KOPT-K1 (cell line): ENCODE results near the gene DCAF15.
"Not testable (repeated sequence)": the region's sequence is repeated elsewhere in the genome, so short reads cannot be mapped to it uniquely, and the experiment has no call there.

Experiments used
- H3K27ac ChIP-seq: fragments of 200-600 bp; sonication (generic); 2 replicates; pipeline ENCODE4 v1.5.1; 2016; ENCODE audit warnings: antibody characterized with exemption, mild to moderate bottlenecking, low read depth, low read length; ENCODE audit not compliant: poor library complexity, severe bottlenecking
- H3K36me3 ChIP-seq: fragments of 200-600 bp; sonication (generic); 2 replicates; pipeline ENCODE4 v1.5.1; 2017; ENCODE audit warnings: antibody characterized with exemption, mild to moderate bottlenecking, low read length, moderate library complexity; ENCODE audit not compliant: insufficient read depth
- H3K9me3 ChIP-seq: fragments of 200-600 bp; sonication (generic); 2 replicates; pipeline ENCODE4 v1.5.1; 2017; ENCODE audit warnings: antibody characterized with exemption, low read length, mild to moderate bottlenecking; ENCODE audit not compliant: insufficient read depth, poor library complexity, severe bottlenecking

Gene DCAF15

GRCh38 chr19:13960863-13961784, 8.8 kb downstream of the DCAF15 start:
- Histone ChIP-seq H3K27ac (no peak overlapping the region), H3K9me3 (no peaks in the 10 kb centered on the region), H3K36me3 (peaks cover 84% of the 10 kb centered on the region)

GRCh38 chr19:13961826-13962698, 9.8 kb downstream of the DCAF15 start:
- Histone ChIP-seq H3K36me3 (peaks cover 84% of the 10 kb centered on the region), H3K9me3 (no peaks in the 10 kb centered on the region), H3K27ac (no peak overlapping the region)

- Histone ChIP-seq H3K36me3 (peaks cover 84% of the 10 kb centered on the region), H3K27ac (no peak overlapping the region), H3K9me3 (no peaks in the 10 kb centered on the region)
Measured at GRCh38 chr19:13962699-13963602, 10.6 kb downstream of the DCAF15 start.

- Histone ChIP-seq H3K27ac (no peak overlapping the region), H3K9me3 (no peaks in the 10 kb centered on the region), H3K36me3 (peaks cover 84% of the 10 kb centered on the region)
Measured at GRCh38 chr19:13963603-13964105, 11.3 kb downstream of the DCAF15 start.

GRCh38 chr19:13964776-13965175, 12.5 kb downstream of the DCAF15 start:
- no peaks in the 10 kb centered on the region for H3K9me3 ChIP-seq
- H3K36me3 ChIP-seq = peaks cover 84% of the 10 kb centered on the region
- H3K27ac ChIP-seq = no peak overlapping the region

GRCh38 chr19:13965377-13965896, 13.1 kb downstream of the DCAF15 start:
- no peak overlapping the region for H3K27ac ChIP-seq
- H3K9me3 ChIP-seq = no peaks in the 10 kb centered on the region
- peaks cover 84% of the 10 kb centered on the region for H3K36me3 ChIP-seq

GRCh38 chr19:13965926-13966683, 13.8 kb downstream of the DCAF15 start:
- Histone ChIP-seq H3K36me3 (peaks cover 77% of the 10 kb centered on the region), H3K9me3 (no peaks in the 10 kb centered on the region), H3K27ac (no peak overlapping the region)

GRCh38 chr19:13966684-13967128, 14.4 kb downstream of the DCAF15 start:
- no peaks in the 10 kb centered on the region for H3K9me3 ChIP-seq
- no peak overlapping the region for H3K27ac ChIP-seq
- H3K36me3 ChIP-seq = peaks cover 71% of the 10 kb centered on the region

GRCh38 chr19:13967206-13967605, 14.9 kb downstream of the DCAF15 start:
- not testable (repeated sequence) for H3K27ac ChIP-seq, H3K9me3 ChIP-seq
- H3K36me3 ChIP-seq = peaks cover 67% of the 10 kb centered on the region

GRCh38 chr19:13968383-13968935, 16.1 kb downstream of the DCAF15 start:
- H3K36me3 ChIP-seq = peaks cover 68% of the 10 kb centered on the region
- no peak overlapping the region for H3K27ac ChIP-seq
- no peaks in the 10 kb centered on the region for H3K9me3 ChIP-seq

- H3K9me3 ChIP-seq = no peaks in the 10 kb centered on the region
- H3K27ac ChIP-seq = no peak overlapping the region
- H3K36me3 ChIP-seq = peaks cover 68% of the 10 kb centered on the region
Measured at GRCh38 chr19:13968999-13969398, 16.7 kb downstream of the DCAF15 start.

GRCh38 chr19:13969897-13970296, 17.6 kb downstream of the DCAF15 start:
- no peaks in the 10 kb centered on the region for H3K9me3 ChIP-seq
- no peak overlapping the region for H3K27ac ChIP-seq
- peaks cover 67% of the 10 kb centered on the region for H3K36me3 ChIP-seq

- H3K27ac ChIP-seq, H3K9me3 ChIP-seq: not testable (repeated sequence)
- peaks cover 54% of the 10 kb centered on the region for H3K36me3 ChIP-seq
Measured at GRCh38 chr19:13971868-13972267, 19.6 kb downstream of the DCAF15 start.
